Erythroblast (primary cell): ENCODE results near the gene ZNF577.
"Not testable (repeated sequence)": the region's sequence is repeated elsewhere in the genome, so short reads cannot be mapped to it uniquely, and the experiment has no call there.

Experiments used
- DNase-seq, 2 experiments: peaks; one replicate each; lab custom pipeline; 2025; lab: John Stamatoyannopoulos, UW
- GATA1 ChIP-seq: IDR thresholded peaks from 2 replicates; pipeline ENCODE4 v1.6.1; 2011; ENCODE audit warnings: low read depth, mild to moderate bottlenecking, control low read depth, low read length, moderate library complexity
- POLR2A ChIP-seq: IDR thresholded peaks from 2 replicates; pipeline ENCODE4 v1.6.1; 2011; ENCODE audit warnings: mild to moderate bottlenecking, low read length

ZNF577 gene

DNA sequence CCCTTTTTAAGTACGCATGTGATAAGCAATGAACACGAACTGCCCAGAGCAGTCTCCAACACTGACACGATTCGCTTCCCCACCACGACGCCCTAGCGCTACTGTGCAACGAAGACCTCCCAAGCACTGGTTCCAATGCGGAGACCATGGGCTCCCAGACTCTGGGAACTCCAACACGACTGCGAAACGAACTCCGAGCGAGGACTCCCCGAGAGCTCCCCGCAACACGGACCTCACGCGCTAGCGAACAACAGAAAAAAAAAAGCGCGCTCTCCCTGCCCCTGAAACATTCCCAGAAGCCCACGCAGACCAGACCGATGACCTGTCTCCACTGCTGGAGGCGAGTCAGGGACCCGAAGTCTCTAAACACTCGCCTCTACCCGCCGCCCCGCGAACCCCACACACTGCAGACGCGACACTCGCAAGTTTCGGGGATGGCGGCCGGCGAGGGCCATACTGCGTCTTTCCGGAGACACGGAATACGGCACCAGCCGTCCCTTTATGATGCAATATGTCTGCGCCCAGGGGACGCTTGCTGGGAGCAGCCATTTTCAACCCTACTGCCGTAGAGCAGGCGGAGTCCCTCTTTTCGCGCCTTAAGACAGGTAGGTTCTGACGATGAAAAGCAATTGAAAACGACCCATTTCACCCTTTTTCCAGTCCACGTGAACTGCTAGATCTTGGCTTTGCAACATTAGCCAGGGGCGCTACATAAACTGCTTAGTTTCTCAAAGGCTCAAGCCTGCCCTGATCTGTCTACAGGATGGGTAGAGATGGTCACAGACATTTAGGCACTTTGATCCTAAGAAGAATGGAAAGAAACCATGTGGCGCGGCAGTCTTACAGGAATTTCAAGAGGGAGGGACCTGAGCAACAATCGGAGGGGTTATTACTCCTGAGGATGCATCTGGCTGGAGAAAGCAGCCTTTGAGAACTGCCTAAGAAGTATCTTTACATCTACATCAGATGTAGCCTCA, at the start of gene ZNF577:
ZNF577 (minus strand) TSS at position 430 of the 977 bp plus-strand sequence. CDS start 7,569 bp downstream, outside the sequence.
- peak; percentile 87 to 92 for DNase-seq
- TF ChIP-seq POLR2A (peak; percentile 42), GATA1 (no peak)

DNA sequence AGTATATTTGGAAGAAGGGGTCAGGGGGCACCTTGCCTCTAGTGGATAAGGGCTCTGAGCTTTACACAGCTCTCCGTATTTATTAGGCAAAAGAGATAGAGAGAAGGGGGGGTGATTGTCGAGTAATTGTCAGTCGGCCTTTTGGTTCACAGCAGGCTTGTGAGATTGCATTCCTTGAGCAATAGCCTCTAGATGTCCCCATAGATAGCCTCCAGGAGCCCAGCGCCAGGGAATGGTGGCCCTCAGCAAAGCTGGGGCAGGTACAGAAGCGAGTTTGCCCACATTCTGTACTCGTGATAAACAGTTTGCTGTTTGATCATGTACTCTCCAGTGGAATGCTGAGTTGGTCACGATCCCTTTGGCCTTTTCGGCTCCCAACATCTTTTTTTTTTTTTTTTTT, 44.2 kb upstream of the ZNF577 start:
- TF ChIP-seq GATA1, result no peak
- TF ChIP-seq POLR2A, result no peak
- no peak for DNase-seq

GRCh38 chr19:51927859-51928258, 40.1 kb upstream of the ZNF577 start:
- no peak for TF ChIP-seq GATA1
- TF ChIP-seq POLR2A, result no peak
- no peak for DNase-seq

DNA sequence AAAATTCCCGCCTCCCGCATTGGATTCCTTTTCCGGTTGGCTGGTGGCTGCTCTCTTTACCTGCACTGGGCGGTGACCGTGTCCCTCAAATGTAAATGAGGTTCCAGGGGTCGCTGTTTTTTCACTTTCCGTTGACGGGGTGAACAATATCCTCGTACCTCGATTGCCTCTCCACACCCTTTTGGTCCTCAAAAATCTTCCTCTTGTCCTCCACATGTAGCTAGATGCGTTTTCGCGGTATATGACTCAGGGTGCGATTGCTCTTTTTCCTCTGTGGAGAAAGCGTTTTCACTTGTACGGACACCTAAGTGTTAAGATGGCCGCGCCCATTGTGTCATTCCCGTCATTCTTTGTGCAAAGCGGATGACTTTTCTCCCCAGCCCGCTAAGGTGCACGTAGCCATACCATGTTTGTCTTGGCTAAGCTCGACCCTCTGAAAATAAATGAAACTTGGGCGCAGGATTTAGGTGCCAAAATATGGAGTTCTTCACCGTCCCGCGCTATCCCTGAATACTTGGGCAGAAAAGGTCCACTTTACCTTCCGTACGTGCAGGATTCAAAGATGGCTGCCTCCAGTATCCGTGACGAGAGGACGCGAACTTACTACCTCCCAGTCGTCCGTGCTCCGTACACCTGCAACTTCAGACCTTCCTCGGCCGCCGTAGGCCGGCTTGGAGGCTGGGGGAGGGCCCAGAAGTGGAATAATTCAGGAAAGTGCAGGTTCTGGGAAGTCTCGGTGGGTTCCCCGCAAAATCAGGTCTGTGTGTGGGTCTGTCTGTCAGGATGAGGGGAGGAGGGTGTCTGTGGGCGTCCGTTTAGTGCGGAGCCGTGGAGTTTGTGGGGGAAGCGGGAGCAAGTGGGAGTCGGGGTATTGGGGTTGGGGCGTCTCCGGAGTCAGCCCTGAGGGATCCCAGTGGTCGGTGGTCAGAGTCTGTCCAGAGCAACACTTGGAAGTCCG, 39.3 kb upstream of the ZNF577 start, which contains the start of gene ZNF613:
ZNF613 (plus strand) TSS at position 689 of the 958 bp plus-strand sequence. CDS start 8,749 bp downstream, outside the sequence.
- DNase-seq, result peak; percentile 90 to 92
- TF ChIP-seq POLR2A, result no peak
- no peak for TF ChIP-seq GATA1

DNA sequence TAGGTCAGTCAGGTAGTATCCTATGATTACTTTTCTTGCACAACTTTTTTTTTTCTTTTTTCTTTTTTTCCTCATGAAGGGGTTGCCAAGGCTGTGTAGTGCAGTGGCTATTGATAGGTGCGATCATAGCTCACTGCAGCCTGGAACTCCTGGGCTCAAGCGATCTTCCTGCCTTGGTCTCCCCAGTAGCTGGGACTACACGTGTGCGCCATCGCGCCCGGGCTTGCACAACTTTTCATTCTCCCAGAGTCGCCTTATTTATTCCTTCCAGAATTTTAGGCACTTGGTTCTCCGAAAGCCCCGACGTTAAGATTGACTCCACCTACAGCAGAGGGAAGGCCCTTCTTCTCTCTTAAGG, 38.7 kb upstream of the ZNF577 start:
- DNase-seq, result no peak
- no peak for TF ChIP-seq GATA1
- no peak for TF ChIP-seq POLR2A

DNA sequence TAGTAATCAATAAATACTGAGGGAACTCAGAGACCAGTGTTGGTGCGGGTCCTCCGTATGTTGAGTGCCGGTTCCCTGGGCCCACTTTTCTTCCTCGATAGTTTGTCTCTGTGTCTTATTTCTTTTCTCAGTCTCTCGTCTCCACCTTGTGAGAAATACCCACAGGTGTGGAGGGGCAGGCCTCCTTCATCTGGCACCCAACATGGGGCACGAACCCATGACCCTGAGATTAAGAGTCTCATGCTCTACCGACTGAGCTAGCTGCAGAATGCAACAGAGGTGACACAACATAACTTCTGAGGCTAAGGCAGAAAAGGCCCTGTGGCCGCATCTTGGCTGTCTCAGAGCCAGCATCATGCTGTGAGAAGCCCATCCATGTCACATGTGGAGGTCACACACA, 34.2 kb upstream of the ZNF577 start:
- DNase-seq, result peak in 1 of 2 experiments; percentile 41
- TF ChIP-seq POLR2A (no peak), GATA1 (no peak)

DNA sequence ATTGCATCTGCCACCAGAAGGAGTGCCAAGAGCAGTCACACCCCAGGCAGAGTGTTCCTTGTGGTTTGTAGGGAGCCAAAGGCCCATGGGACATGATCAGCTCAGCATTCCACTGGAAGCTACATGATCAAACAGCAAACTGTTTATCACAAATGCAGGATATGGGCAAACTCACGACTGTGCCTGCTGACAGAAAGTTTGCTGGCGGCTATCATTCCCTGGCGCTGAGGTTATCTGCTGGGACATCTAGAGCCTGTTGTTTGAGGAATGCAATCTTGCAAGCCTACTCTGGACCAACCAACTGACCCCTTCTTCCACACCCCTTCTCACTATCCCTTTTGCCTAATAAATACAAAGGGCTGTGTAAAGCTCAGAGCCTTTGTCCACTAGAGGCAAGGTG, 31.9 kb upstream of the ZNF577 start:
- no peak for TF ChIP-seq POLR2A
- no peak for TF ChIP-seq GATA1
- DNase-seq, result no peak

DNA sequence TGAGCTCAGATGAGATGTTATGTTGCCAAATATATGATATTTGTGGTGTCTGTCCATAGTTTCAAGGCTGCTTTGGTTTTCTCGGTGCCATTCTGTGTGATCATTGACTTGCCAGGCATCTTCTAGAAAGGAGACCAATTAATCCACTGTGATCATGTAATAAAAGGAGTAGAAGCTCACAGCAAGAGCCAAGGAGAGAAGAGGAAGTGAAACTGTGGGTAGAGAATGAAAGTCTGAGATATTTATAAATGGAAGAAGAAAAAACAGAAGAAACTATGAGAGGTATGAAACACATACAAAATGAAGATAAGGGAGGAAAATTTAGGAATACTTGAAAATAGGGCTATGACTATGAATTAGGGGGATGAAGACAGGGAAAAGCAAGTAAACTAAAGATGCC, 28.4 kb upstream of the ZNF577 start:
- TF ChIP-seq GATA1 (no peak), POLR2A (no peak)
- no peak for DNase-seq

DNA sequence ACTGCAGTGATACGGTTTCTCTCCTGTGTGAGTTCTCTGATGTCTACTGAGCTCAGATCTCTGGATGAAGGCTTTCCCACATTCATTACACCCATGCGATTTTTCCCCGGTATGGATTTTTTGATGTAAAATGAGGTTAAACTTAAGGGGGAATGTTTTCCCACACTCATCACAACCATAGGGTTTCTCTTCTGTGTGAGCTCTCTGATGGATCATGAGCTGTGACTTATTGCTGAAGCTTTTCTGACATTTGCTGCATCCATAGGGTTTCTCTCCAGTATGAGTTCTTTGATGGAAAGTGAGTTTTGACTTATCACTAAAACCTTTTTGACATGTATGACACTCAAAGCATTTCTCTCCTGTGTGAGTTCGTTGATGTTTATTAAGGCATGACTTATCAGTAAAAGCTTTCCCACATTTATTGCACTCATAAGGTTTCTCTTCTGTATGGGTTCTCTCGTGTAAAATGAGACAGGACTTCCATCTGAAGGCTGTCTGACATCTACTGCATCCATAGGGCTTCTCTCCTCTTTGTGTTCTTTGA, 27.6 kb upstream of the ZNF577 start:
- no peak for TF ChIP-seq GATA1
- no peak for TF ChIP-seq POLR2A
- DNase-seq, result no peak

- DNase-seq, result not testable (repeated sequence)
These were observed 20.2 kb upstream of the ZNF577 start for GRCh38 chr19:51907981-51908380.

- not testable (repeated sequence) for DNase-seq
These were observed 18.4 kb upstream of the ZNF577 start for GRCh38 chr19:51906108-51906507.

DNA sequence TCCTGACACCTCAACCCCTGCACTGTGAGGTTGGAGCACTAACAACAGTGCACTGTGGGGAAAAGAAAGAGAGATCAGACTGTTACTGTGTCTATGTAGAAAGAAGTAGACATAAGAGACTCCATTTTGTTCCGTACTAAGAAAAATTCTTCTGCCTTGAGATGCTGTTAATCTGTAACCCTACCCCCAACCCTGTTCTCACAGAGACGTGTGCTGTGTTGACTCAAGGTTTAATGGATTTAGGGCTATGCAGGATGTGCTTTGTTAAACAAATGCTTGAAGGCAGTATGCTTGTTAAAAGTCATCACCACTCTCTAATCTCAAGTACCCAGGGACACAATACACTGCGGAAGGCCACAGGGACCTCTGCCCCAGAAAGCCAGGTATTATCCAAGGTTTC, 17.9 kb upstream of the ZNF577 start:
- not testable (repeated sequence) for DNase-seq

DNA sequence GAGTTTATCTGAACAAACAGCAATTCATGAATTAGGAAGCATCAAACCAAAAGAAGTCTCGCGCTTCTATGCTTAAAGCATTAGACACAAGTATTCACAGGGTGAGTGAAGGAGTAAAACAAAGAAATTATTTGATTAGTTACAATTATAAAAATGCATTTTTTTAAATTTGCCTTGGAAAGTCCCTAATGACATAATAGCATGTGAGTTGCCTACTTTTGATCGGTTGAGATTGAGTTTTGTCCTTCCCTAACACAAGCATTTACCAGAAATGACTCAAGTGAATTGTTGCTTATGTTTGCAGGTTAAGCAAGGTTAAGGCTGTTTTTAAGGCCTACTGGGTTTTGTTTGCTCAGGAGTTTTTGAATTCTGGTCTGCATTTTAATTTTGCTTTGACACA, 17.5 kb upstream of the ZNF577 start:
- TF ChIP-seq POLR2A (no peak), GATA1 (no peak)
- DNase-seq, result no peak
